NCI-H446 treated with DMSO at 0.1 percent for 48 hours (cell line): ENCODE results near the gene FAM13A.
"Not testable (repeated sequence)": the region's sequence is repeated elsewhere in the genome, so short reads cannot be mapped to it uniquely, and the experiment has no call there.

ENCODE experiments used
- DNase-seq: peaks from one replicate; lab custom pipeline; 2025; lab: John Stamatoyannopoulos, UW

FAM13A gene

DNA sequence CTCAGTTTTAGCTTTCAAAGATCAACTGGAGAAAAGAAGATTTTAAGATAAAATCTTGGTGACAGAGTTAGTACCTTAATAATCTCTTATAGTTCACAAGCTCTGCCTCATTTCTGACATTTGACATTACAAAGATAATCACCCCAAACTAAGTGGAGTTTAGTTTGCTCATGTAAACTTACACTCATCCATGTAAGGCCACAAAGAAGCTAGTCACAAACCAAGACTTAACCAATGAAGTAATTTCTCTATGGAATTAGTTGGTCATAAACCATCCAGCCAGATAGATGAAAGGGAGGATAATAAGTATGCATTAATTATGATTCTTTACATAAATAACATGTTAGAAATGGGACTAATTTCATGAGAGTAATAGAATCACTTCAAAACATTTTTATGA lies 159.2 kb downstream of the FAM13A start:
- no peak for DNase-seq

DNA sequence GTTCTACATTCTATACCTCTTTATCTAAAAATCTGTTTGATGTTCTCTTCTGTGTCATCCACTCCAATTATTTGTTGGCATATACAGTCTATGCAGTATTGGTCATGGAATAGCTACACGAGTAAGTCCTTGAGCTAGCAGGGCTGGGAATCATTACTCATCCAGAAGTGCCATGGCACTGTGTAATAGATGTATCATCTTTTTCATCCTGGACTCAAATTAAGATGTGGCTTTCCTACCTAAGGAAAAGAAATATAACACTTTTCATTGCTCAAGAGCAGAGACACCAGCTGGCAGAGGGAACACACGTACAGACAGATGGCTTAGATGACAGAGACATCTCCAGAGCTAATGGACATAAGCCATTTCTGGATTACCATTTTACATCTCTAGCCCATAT lies 159.8 kb downstream of the FAM13A start:
- DNase-seq = peak; percentile 31

DNA sequence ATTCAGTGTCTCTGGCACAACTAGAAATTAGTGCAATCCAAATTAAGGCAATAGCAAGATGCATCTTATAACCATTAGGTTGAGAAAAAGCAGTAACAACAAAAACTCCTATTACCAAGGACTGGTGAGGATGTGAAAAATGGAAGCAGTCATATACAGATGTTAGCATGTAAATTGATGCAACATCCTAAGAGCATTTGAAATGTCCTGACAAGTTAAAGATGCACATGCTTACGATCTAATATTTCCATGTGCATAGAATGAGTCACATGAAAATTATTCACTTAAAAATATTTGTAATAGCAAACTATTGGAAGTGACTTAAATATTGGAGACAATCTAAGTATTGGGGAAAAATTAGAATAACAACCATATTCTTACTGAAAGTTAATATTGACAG lies 163.0 kb downstream of the FAM13A start:
- DNase-seq = no peak

DNA sequence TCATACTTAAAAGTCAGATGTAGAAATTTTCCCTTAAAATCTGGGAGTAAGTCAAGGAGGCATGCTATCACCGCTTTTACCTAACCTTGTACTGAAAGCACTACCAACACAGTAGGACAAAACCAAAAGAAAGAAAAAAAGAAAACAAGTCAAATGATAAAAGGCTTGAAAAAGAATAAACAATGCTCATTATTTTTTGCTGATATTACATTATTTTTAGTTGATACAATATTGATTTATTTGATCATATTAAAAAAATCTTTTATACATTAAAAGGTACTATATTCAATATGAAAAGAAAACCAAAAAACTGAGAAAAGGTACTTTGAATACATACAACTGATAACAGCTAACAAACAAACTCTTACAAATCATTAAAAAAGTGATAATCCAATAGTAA lies 164.3 kb downstream of the FAM13A start:
- no peak for DNase-seq

DNA sequence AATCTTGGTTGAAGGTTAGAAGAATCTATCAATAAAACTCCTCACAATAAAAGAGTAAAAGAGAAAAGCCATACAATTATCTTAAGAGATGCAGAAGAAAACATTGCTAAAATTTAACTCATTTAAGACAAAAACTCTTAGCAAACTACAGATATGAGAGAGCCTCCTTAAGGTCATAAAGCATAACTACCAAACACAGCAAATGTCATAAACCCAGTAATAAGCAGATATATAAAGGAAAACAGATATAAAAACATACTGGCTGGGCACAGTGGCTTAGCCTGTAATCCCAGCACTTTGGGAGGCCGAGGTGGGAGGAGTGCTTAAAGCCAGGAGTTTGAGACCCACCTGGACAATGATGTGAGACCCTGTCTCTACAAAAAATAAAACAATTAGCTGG lies 165.3 kb downstream of the FAM13A start:
- no peak for DNase-seq

DNA sequence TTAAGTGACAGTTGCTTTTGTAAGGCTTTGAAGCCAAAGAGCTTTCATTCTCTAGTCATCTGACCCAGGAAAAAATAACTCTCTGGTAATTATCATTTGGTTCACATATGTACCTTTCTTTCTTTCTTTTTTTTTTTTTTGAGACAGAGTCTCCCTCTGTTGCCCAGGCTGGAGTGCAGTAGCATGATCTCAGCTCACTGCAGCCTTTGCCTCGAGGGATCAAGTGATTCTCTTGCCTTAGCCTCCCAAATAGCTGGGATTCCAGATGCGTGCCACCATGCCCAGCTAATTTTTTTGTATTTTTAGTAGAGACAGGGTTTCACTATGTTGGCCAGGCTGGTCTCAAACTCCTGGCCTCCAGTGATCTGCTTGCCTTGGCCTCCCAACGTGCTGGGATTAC lies 169.6 kb downstream of the FAM13A start:
- DNase-seq = not testable (repeated sequence)

DNA sequence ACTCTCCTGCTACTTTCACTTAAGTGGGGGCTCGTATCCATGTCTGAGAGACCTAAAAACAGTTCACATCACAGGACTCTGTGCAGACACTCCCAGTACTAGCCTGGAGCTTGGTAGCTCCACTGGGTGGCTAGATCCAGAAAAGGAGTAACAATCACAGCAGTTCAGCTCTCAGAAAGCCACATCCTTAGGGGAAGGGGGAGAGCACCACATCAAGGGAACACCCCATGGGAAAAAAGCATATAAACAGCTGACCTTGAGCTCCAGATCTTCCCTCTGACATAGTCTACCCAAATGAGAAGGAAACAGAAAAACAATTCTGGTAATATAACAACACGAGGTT lies 175.8 kb downstream of the FAM13A start:
- no peak for DNase-seq

DNA sequence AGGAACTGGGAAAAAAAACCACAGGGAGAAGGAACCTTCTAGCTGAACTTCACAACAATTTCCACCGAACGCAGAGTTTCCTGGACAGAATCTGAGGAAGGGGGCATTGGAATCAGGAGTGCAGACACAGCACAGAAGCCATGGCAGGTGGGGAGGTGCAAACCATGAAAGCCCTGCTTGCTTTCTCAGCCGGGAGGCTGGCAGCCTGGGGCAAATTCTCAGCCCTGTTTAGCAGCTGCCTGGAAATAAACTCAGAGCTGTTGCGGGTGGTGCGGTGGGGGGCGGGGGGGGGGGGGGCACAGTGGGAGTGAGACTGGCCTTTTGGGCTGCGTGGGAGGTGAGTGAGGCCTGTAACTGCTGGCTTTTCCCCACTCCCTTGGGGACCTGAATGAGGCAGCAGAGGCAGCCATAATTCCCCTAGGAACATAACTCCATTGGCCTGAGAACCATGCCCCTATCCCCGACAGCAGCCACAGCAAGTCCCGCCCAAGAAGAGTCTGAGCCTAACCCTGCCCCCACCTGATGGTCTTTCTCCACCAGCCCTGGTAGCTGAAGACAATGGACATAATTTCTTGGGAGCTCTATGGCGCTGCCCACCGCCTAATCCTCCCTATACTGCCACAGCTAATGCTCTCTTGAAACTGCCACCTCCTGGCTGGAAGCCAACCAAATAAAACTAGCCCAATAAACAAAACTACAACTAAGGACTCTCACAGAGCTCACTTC lies 176.3 kb downstream of the FAM13A start:
- no peak for DNase-seq

DNA sequence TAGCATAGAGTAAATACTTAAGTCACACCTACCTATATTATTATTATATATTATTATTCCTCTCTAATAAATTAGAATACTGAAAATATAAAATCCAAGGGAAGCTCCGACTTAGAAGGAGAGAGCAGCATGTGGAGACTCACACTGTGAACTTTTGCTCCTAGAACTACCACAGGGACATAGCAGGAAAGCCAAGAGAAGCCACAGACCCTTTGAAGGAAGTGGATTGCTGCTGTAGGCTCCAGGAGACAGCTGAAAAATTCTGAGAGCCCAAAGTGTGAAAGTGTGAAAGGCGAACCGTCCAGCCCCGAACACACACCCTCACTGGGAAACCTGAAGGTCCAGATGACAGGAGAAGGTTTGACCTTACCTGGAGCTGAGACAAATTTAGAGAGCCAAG lies 177.0 kb downstream of the FAM13A start:
- DNase-seq = no peak

DNA sequence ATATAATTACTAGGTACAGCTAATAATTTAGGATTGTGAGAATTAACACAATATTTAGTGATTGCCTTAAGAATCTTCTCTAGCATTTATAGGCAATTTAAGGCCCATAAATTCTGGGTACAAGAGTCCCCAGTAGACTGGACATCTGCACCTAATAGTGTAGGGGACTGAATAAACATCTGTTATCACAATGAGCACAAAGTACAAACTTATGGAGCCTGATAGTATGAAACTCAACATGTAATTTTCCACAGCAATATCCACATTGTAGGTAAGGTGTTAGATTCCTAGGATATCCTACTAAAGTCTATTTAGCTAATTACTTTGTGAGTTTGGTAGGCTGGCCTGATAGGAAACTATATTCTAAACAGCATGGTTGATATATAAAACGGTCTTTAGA lies 178.3 kb downstream of the FAM13A start:
- no peak for DNase-seq

DNA sequence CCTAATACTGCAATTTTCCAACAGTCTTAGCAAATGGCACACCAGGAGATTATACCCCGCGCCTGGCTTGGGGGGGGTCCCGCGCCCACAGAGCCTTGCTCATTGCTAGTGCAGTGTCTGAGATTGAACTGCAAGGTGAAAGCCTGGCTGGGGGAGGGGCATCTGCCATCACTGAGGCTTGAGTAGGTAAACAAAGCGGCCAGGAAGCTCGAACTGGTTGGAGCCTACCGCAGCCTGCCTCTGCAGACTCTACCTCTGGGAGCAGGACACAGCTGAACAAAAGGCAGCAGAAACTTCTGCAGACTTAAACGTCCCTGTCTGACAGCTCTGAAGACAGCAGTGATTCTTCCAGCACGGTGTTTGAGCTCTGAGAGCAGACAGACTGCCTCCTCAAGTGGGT lies 186.6 kb downstream of the FAM13A start:
- no peak for DNase-seq

DNA sequence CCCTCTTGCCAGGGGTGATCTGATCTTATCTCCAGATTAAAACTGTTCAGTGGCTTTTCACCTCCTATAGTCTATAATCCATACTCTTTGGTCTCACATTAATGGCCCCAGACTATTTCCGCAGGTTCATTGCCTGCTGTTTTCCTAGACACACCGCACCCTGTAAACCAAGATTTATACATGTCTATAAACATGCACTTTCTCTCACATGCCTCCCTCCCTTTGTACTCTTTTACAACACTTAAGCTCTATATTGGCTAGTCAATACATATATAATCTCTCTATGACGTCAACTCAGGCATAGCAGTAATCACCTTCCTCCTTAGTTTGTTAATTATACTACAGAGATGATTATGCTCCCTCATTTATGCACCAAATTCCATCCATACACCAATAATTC lies 188.5 kb downstream of the FAM13A start:
- DNase-seq = no peak

DNA sequence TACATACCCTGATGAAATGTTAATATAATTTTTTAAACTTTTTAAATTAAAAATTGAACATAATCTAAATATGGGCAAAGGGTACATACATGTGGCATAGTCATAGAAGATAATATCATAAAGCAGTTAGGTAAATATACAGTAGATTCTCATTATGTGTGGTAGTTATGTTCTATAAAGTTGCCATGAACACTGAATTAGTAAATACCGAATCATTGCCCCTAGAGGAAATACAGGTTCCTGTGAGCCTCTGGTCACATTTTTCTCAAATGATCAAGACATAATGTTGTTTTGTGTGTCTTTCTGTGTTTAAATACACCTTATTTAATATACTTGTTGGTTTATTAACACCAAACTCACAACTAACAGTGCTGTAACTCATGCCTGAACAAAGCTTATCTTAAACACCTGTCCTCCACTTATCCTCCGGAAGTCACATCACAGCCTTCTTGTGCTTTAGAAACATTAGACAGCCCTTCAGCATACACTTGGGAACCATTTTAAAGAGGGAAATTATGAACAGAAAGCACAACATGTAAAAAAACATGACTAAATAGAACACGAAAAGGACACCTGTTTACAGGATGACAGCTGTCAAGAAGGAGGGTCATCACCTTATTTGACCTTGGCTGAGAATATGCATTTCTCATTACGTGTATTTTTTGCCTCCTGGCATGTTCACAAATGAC lies 190.0 kb downstream of the FAM13A start:
- no peak for DNase-seq

DNA sequence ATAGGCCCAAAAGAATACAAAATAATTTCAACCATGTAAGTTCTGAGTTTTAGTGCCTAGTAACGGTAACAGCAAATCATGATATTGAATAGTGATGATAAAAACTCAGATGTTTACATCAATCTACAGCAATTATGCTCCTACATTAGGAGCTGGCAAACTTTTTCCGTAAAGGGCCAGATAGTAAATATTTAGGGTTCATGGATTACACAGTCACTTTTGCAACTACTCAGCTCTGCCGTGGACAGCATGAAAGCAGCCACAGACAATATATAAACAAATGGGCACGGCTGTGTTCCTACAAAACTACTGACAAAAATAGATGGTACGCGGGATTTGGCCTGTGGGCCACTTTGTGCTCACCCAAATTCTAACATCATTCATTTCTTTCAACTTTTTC lies 191.5 kb downstream of the FAM13A start:
- DNase-seq = no peak

DNA sequence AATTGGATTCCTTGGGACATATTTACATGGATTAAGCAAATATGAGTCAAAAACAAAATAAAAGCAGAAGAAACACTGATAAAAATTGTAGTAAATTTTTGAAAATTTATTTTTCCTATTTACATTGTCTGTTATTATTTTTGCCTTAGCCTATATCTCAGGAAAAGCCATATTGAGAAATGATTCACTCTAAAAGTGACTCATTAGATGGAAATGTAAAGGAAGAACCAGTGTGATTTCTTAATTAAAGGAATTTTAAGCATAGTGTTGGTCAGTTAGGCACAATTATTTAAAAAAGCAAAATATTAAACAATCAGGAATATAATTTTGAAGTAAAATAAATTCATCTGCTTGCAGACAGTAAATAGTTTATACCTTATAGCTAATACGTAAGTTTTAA lies 191.9 kb downstream of the FAM13A start:
- DNase-seq = no peak

DNA sequence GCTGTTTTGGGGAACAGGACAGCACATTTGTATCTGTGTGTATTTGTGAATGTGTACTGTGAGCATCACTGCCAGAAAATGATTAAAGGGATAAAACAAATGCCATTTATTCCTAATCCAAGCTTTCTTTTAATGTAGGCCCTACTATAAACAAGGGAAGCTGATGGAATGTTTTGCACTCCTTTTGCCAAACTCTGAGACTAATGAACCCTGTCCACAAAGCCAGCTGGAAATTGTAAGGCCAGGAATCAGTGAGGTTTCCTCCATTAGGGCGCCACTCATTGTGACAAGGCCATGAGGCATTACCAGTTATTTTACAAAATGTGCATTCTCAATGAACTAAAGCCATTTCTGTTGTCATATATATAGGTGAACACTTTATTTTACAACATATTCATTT lies 196.4 kb downstream of the FAM13A start:
- DNase-seq = no peak

DNA sequence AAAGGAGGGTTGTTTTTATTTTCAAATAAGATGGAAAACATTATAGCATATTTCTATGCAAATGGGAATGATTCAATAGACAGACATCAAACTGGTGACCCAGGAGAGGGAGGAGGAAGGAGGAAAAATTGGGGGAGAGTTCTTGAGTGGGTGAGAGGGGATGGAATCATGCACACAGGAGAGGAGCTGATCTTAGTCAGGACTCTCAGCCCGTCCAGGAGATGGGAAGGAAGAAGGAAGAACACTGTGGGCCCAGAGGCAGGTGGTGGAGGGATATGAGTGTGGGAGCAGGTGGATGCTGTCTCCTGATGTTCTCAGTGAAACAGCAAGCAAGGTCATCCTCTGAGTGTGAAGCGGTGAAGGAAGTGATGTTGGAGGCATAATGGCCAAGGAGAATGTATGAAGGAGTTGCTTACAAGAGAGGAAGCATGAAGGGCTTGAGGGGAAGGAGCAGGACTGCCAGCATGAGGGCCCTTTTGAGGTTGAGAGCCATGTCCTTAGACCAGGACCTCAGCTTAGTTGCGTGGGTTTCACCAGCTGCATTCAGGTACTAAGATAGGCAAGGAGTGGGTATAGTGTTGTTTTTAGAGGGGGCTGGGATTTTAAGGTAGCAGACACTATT lies 197.7 kb downstream of the FAM13A start:
- no peak for DNase-seq

DNA sequence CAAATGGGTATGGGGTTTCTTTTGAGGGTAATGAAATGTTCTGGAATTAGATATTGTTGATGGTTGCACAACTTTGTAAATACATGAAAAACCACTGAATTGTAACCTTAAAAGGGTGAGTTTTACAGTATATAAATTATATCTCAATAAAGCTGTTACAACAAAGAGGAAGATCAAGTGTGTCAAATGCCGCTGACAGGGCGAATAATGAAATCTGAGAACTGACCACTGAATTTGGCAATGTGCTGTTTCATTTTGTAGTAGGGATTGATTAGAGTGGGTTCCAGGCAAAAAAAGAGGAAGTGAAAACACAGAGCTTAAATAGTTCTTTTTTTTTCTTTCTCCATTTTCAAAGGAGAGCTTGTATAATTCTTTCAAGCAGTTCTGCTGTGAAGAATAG lies 198.2 kb downstream of the FAM13A start:
- DNase-seq = no peak

DNA sequence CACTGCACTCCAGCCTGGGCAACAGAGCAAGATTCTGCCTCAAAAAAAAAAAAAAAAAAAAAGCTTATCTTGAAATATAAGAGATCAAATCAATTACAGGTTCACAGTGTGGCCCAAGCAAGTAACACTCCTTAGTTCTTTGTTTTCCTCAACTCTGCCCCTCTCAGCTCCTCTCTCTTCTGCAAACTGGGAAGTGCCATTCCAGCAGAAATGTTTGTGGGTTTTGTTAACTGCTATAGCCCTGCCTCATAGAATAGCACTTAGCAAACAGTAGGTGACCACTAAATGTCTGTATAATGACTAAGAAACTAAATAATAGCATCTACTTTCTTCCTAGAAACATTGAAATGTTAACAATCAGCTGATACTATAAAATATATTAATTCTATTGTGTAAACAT lies 199.4 kb downstream of the FAM13A start:
- DNase-seq = no peak

DNA sequence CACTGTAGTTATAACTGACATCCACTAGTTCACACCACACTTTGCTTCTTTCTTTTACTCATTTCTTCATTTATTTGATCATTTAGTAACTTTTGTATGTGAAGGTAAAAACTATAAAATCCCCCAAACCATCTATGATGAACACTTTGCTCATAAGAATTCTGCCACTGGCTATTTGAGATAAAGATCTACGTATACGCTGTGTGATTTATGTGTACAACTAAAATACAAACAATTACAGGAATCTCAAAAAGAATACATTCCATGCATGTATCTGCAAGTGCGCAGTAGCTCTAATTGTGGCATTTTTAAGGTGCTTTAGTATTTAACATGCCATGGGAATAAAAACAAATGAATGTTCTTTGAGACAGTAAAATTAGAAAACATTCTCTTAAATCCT lies 202.5 kb downstream of the FAM13A start:
- DNase-seq = no peak

DNA sequence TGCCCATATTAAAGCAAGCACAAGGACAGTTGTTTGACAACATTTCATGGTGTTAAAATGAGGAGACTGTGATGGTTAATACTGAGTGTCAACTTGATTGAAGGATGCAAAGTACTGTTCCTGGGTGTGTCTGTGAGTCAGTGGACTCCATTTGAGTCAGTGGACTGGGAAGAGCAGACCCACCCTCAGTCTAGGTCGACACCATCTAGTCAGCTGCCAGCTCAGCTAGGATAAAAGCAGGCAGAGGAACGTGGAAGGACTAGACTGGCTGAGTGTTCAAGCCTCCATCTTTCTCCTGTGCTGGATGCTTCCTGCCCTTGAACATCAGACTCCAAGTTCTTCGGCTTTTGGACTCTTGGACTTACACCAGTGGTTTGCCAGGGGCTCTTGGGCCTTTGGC lies 203.4 kb downstream of the FAM13A start:
- DNase-seq = not testable (repeated sequence)

DNA sequence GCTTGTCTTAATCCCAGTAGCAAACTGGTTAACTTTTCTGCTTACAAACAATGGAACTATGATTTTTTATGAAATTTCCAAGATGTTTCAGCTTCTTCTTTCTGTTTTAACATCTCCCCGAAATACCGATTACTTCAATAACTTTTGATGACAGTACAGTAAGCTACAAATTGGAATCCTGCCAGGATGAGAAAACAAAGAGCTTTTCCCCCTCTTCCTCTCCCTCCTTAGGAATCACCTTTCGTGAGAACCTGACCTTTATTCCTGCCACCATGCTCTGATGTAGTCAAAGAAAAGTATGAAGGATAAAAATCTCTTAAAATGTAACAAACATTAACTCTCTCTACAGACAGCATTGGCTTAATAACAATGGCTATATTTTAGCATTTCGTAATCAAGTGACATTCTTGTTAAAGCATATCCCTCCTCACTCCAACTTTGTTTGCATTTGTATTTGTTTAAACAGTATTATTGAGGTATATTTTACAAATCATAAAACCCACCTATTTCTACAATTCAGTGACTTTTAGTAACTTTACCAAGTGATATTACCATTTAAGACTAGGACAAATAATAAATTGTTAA lies 210.7 kb downstream of the FAM13A start:
- no peak for DNase-seq

DNA sequence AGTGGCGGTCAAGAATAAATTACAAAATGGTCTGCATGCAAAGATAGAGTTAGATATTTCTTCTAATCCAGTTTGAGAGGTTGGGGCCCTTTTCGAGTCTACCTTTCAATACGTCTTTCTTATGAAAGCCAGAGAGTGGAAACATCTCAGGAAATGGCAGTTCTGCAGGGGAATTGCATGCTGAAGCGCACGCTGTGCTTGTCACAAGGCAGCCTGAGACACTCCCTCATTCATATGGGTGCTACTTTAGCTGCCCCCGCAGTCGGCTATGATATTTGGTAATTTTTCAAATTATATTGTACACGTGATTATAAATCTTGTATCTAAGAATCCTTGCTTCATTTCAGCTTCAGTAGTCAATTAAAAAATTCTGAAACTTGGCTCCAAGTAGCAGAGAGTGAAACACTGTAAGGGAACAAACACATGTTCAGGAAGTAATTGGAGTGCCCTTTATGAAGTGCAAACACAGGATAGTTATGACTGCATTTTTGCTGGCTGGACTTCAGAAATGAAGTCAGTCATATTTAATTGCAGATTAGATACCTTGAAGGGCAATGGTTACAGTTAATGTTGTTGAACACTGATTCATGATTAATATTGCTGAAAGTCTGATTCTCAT lies 213.8 kb downstream of the FAM13A start:
- DNase-seq = peak; percentile 83
